Renal cortex interstitium (tissue), 11 donors: ENCODE data around the gene TM7SF2. TPM values are rescaled to one million over a fixed set of nuclear protein-coding genes. Genes with fewer than 3 reads are reported as not detected.
A peak's percentile ranks its signal among the peaks of the same experiment; 100 is the strongest.
"Not testable (repeated sequence)": the region's sequence is repeated elsewhere in the genome, so short reads cannot be mapped to it uniquely, and the experiment has no call there.

Experiments
- DNase-seq, 11 donors: peaks; one replicate each; pipeline ENCODE4 v3.0.0-alpha.2; 2013; ENCODE audit warnings: low read depth in 9 of 11, low spot score in 4 of 11; ENCODE audit errors: extremely low read depth in 1 of 11
- polyA plus RNA-seq, 3 donors: library from polyadenylated mRNA; unstranded; fragments of 120-200 nt; gene quantifications; one replicate each; pipeline ENCODE4 v1.2.1, GENCODE V29; 2013; ENCODE audit not compliant: insufficient read length in 3 of 3

Gene TM7SF2
- polyA plus RNA-seq, 3 donors, result 66.3 to 91.9 (median 82.8) TPM

DNA sequence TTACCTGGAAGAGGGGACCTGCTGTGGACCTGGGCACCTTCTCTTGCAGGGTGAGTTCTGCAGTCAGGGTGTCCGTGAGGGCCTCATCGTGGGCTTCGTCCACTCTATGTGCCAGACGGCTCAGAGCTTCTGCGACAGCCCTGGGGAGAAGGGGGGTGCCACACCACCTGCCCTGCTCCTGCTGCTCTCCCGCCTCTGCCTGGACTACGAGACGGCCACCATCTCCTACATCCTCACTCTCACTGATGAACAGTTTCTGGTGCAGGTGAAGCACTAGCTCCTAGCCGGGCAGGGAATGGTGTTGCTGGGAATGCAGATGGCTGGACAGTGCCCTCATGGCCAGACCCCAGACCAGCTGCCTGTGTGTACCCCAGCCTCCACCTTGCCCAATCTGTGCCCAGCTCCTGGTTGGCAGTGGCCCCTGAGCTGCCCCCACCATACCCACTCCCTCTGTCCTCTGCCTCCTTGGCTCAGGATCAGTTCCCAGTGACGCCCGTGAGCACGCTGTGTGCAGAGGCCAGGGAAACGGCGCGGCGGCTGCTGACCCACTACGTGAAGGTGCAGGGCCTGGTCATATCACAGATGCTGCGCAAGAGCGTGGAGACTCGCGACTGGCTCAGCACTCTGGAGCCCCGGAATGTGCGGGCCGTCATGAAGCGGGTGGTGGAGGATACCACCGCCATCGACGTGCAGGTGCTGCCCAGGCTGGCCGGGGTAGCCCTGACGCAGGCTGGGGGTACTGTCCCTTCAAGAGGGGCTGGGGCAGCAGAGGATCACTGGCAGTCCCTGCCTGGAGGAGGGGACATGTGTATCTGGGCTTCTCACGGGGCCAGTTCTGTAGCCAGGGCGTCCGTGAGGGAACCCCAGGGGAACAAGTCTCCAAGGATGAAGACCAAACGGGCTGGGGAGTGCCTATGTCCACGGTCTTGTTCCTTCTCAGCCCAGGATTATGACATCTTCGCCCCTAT, 2.2 kb upstream of the TM7SF2 start:
- DNase-seq, result no peak

DNA sequence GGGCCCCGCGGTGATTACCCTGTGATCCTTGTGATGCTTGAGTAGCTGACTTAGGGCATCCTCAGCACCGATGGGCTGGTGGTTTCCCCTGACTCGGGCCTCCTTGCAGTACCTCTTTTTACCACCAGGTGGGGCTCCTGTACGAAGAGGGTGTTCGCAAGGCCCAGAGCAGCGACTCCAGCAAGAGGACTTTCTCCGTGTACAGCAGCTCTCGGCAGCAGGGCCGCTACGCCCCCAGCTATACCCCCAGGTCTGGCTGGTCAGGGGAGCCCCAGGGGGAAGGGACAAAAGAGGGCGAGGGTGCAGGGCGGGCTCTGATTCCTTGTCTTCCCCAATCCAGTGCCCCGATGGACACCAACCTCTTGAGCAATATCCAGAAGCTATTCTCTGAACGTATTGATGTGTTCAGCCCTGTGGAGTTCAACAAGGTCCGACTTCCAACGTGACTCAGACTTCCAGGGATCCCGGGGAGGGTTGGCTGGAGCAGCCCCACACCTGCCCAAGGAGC, 1.3 kb upstream of the TM7SF2 start:
- peak in 8 of 11 donors; percentile 60 to 83 (median 69) for DNase-seq

DNA sequence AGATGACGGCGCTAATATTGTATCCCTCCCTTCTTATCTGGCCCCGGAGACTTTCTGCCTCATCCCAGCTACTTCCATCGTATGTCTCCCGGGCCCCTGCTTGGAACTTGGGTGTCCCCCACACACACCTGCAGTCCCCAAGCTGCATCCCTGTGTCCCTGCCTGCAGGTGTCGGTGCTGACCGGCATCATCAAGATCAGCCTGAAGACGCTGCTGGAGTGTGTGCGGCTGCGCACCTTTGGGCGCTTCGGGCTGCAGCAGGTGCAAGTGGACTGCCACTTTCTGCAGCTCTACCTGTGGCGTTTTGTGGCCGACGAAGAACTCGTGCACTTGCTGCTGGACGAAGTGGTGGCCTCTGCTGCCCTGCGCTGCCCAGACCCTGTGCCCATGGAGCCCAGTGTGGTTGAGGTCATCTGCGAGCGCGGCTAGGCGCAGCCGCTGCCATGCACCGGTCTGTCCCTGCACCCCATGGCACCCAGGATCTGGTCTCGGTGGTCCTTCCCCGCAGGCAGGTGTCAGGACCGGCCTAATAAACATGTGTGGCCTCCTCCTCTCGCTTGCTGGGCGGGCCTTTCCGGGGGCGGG, 421 bp upstream of the TM7SF2 start:
- no peak for DNase-seq

DNA sequence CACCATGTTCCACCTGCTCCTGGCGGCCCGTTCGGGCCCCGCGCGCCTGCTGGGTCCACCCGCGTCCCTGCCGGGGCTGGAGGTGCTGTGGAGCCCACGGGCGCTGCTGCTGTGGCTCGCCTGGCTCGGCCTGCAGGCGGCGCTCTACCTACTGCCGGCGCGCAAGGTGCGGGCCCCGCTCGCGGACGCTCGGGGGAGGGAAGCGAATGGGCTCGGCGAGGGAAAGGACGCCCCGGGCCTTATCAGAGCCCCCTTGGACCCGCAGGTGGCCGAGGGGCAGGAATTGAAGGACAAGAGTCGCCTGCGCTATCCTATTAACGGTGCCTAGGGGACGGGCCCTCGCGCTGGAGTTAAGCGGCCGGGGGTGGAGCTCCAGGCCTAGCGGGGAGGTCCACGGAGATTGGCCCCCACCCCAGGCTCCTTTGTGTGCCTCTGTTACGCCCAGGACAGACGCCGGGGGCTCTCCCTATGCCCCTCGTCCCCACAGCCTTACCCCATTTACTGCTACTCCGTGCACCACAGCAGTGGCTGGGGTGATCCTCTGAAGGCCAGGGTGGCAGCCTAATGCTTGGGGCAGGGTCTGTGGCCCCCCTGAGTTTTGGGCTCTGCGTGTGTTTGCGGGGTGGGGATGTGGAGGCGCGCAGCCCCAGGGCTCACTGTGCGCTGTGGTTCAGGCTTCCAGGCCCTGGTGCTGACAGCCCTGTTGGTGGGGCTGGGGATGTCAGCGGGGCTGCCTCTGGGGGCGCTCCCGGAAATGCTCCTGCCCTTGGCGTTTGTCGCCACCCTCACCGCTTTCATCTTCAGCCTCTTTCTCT, 1.1 kb downstream of the TM7SF2 start:
- no peak for DNase-seq

DNA sequence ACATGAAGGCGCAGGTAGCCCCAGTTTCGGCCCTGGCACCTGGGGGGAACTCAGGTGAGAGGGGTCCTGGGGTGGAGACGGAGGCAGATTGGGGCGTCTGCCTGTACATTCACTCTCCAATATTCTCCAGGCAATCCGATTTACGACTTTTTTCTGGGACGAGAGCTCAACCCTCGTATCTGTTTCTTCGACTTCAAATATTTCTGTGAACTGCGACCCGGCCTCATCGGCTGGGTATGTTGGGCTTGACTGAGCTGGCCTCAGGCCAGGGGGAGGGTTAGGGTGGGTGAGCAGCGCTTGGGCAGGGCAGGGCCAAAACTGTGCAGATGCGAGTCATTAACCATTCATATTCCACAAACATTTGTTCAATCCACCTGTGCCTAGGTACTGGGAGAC, 1.7 kb downstream of the TM7SF2 start:
- DNase-seq, result no peak

DNA sequence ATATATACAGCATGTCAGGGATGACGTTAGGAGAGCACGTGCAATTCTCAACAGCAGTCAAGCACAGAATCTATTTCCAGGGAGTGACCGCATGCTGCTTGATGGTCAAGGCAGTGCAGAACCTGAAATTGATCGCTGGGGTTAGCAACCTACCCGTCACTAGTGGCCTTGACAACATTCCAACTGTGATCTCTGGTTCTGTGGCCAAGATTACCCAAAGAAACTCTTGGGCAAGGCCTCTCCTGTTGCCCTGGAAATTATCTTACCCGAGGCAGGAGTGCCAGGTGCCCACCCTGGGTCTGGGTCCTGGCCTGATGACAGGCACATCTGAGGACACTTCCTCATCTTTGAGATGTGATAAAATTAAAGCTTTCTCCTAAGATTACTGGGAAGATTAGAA, 2.2 kb downstream of the TM7SF2 start:
- no peak for DNase-seq

DNA sequence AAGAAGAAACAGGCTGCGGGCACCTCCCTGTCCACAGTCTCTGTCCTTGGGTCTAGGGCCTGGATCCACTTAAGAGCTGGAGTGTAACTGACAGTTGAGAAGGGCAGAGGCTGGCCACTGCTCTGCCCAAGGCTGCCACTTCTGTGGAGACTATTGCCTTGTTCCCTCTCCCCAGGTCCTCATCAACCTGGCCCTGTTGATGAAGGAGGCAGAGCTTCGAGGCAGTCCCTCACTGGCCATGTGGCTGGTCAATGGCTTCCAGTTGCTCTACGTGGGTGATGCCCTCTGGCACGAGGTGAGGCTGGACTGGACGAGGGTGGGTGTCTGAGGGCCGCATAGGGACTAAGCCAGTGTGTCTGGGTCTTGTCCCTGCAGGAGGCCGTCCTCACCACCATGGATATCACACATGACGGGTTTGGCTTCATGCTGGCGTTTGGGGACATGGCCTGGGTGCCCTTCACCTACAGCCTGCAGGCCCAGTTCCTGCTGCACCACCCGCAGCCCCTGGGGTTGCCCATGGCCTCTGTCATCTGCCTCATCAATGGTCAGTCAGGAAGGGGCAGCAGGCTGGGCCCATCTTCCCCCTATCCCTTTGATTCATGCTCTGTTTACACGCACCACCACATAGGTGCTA, 3.0 kb downstream of the TM7SF2 start:
- DNase-seq, result no peak

DNA sequence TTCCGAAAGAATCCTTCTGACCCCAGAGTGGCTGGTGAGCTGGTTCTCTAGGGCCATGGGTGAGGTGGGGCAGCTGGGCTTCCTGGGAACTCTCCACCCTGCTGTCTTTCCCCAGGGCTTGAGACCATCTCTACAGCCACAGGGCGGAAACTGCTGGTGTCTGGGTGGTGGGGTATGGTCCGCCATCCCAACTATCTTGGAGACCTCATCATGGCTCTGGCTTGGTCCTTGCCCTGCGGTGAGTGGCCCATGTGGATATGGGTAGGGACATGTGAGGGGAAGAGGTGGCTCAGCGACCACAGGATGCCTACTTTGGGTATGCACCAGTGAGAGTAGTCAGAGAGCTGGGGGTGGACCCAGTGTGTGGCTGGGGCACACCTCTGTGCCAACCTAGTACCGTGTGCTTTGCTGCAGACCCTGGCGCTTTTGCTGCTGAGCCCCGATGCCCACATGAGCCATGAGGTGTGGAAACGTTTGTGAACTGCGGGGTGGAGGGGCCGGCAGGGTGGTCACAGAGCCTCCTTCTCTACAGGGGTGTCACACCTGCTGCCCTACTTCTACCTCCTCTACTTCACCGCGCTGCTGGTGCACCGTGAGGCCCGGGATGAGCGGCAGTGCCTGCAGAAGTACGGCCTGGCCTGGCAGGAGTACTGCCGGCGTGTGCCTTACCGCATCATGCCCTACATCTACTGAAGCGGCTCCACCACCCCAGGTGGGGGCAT, 3.9 kb downstream of the TM7SF2 start:
- no peak for DNase-seq

DNA sequence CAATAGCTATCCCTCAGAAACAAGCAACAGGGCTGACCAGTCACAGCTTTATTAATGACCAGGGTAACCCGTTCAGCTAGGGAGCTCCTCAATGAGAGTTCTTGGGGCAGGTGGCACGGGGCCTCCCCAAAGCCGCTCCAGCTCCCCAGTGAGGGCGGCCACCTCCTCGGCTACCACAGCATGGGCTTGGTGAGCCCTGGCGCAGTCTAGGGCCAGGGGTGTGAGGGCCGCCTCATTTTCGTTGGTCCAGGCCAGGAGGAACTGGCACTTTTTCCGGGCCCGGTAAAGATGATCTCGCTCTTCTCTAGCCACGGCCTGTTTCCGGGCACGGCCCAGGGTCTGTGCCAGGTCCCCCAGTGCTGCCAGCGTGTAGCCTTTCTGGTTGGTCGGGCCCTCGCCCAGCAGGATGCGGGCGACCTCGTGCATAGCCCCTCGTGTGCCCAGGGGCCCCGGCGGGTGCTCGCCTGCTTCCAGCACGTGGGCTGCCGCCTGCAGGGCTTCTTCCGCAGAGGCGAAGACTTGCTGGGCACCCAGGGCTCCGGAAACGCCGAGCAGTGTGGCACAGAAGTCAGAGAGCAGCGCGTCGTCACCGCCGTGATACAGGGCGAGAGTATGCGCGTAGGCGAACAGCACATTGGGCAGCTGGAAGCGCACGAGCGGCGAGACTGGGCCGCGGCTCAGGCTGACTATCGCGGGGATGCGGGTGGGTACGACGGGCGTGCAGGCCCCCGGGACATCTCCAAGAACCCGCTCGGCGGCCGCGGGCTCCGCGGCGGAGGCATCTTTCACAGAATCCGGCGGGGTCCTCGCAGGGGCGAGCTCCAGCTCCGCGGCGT, 4.9 kb downstream of the TM7SF2 start:
- DNase-seq, result no peak

DNA sequence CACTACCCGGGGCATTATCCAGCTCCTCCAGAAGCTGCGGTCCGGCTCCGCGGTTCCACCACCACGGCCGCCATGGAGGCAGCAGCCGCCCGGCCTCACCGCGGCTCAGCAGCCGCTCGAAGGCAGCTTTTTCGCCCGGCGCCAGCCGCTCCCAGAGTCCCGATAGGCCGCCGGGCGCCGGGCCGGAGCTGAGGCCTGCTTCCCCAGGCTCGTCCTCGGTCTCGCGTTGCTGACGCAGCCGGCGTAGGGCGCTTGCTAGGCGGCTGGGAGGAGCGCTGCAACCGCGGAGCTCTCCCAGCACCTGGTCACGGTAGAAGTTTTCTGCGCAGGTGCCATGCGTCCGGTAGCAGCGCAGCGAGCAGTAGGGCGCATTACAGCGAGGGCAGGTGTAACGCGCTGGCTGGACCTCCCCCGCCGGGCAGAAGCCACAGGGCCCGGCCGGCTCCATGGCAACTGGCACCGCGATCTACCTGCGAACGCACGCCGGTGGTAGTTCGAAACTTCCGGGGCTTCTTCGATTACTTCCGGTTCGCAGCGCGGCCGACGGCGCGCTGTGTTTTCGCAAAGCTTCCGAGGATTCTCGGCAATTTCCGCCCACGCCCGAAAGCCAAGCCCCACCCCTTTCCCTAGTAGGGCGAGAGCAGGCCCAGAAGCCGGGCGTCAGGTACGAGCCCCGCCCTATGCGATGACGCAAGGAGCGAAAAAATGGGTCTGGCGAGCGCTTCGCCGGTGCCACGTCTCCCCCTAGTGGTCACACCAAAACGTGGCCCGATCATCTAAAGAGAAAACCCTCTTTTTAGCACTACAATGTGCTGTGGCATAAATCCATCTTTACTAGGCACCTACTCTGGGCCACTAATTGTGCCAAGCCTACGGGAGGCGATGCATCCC, 5.8 kb downstream of the TM7SF2 start, which contains the start of gene ZNHIT2:
Gene ZNHIT2, minus strand, starts transcription at position 496 of the 891 bp plus-strand sequence. Its CDS starts 48 bp downstream, at position 448.
- peak; percentile 96 to 99 (median 98) for DNase-seq

DNA sequence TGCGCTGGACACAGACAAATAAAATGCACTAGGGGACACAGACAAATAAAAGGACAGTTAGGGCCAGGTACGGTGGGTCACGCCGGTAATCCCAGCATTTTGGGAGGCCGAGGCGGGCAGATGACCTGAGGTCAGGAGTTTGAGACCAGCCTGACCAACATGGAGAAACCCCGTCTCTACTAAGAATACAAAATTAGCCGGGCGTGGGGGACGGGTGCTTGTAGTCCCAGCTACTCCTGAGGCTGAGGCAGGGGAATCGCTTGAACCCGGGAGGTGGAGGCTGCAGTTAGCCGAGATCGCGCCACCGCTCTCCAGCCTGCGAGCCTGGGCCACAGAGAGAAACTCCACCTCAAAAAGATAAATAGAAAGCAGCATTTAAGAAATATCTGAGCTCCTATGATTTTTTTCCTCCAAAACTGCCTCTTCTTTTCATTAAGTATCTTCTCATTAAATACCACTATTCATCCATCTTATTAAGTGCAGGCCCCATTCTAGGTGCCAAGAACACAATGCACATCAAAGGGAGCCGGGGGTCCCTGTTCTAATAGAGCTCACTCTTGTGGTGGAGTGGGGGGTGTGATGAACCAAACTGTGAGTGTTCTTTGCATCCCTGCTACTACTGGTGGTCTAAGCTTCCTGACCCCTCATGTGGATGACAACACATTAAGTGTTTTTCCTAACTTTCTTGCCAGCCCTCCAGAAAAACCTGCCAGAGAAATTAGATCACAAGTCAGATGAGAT, 6.6 kb downstream of the TM7SF2 start:
- no peak for DNase-seq

DNA sequence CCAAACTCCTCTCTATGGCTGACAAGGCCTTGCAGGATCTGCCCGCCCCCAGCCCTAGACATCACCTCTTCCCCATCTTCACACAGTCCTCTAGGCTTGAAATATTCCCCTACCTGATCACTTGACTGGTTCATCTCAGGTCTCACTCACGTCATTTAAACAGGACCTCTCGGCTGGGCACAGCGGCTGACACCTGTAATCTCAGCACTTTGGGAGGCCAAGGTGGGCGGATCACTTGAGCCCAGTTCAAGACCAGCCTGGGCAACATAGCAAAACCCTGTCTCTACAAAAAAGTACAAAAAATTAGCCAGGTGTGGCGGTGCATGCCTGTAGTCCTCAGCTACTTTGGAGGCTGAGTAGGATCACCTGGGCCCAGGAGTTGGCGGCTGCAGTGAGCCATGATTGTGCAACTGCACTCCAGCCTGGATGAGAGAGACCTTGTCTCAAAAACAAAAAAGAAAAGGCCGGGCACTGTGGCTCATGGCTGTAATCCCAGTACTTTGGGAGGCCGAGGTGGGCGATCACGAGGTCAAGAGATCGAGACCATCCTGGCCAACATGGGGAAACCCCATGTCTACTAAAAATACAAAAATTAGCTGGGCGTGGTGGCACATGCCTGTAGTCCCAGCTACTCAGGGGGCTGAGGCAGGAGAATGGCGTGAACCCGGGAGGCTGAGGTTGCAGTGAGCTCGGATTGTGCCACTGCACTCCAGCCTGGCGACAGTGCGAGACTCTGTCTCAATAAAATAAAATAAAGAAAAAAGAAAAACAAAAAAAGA, 7.4 kb downstream of the TM7SF2 start:
- DNase-seq, result not testable (repeated sequence)

DNA sequence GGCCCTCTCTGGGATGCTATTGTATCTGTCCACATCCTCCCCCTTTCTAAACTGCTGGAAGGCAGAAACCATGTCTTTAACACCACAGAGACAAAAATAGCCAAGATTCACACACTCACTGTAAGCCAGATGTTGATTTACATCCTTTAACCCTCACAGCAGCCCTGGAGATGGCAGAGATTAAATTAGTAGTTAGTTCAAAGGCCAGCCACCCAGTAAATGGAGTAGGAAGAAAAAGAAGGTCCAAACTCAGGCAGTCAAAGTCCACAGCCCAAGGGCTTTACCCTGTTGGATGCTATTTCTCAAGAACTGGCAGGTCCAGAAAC, 8.0 kb downstream of the TM7SF2 start:
- no peak for DNase-seq

DNA sequence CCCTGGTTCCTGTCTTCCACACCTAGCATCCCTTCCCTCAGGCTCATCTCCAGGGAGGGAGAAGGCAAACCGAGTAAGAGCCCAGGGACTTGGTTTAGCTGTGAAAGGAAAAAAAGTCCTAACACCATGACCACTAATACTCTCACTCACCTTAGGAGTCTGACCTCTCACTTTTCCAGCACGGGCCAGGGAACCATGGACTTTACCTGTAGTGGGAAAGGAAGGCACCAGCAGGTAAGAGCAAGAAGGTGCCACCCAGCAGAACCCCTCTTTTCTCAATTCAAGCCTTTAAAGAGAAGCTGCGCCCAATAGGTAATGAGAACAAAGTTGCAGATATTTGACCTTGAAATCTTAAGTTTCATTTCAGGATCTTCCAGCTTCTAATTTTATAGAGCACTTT, 9.2 kb downstream of the TM7SF2 start:
- DNase-seq, result no peak

DNA sequence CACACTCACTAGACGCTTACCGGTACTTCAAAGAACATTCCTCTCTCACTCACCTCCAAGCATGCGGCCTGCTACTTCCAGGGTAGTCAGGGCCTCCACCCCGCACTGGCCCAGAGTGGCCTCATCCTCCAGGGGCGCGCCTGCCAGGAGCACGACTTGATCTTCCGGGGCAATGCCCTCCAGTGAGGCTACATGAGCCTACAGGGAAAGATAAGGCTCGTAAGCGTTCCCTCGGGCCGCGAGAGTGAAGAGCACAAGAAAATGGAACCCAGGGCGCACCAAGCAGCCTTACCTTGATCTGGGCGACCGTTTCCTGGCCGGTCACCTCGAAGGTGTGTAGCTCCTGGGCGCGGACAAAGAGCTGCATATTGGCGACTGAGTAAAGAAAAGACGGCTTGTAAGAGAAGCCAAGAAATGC, 9.8 kb downstream of the TM7SF2 start:
- DNase-seq, result no peak
